HCT116 (cell line): Measurements from ENCODE around the gene RHBDD1. TPM values are rescaled to one million over a fixed set of nuclear protein-coding genes. Genes with fewer than 3 reads are reported as not detected.

Source experiments
- ATAC-seq: fragments of 200-7000 bp; cut with Tn5 transposase; 2 replicates; pipeline ENCODE4 v1.9.1; 2020; ENCODE audit warnings: mild to moderate bottlenecking, moderate library complexity
- BruUV-seq: library from RNA; stranded (reverse); fragments of 400-500 nt; replicated peaks from 2 replicates; lab custom pipeline; 2021; lab: Mats Ljungman, UMichigan
- CTCF ChIA-PET: fragments of 300-600 bp; sonication (Branson Sonifier 250); formaldehyde crosslinking; loops from one replicate; lab custom pipeline; 2021; ENCODE audit warnings: antibody characterized with exemption; lab: Charles Lee
- POLR2A ChIA-PET: fragments of 300-600, 350-600 bp; sonication (Branson Sonifier 250); formaldehyde crosslinking; loops from one replicate; lab custom pipeline; 2021; ENCODE audit warnings: antibody characterized with exemption; lab: Charles Lee
- RAD21 ChIA-PET, 2 experiments: fragments of 300-600 bp; sonication (Branson Sonifier 250); formaldehyde crosslinking; loops; one replicate each; lab custom pipeline; 2023; ENCODE audit warnings: low total read pairs in 2 of 2; ENCODE audit not compliant: uncharacterized antibody in 2 of 2, unreplicated experiment in 2 of 2, low non-redundant PET in 1 of 2; lab: Charles Lee
- DNase-seq: peaks from one replicate; pipeline ENCODE4 v3.0.0-alpha.2; 2010; ENCODE audit warnings: low read depth, low spot score
- H2AFZ ChIP-seq: fragments of 200-600 bp; shearing (Covaris generic), sonication (generic); 2 replicates; pipeline ENCODE4 v1.6.1; 2017; ENCODE audit warnings: low read depth, mixed run types, mixed read lengths, antibody characterized with exemption, low read length; ENCODE audit not compliant: poor library complexity, severe bottlenecking
- H3K27ac ChIP-seq: 2 replicates; pipeline ENCODE4 v1.5.1; 2012; ENCODE audit warnings: low read depth, low read length
- H3K27me3 ChIP-seq: fragments of 200-600 bp; sonication (generic); 2 replicates; pipeline ENCODE4 v1.6.1; 2016; ENCODE audit warnings: mixed run types, low read length, mixed read lengths; ENCODE audit not compliant: insufficient read depth
- H3K36me3 ChIP-seq, 2 experiments: fragments of 200-500 bp in 1 of 2; fragments of 200-600 bp in 1 of 2; sonication (Bioruptor generic) in 1 of 2; sonication (generic) in 1 of 2; 2 replicates each; pipeline versions ENCODE4 v1.5.1 to v1.6.1; 2014 to 2016; ENCODE audit warnings: low read length in 2 of 2, inconsistent platforms in 1 of 2, mixed read lengths in 1 of 2, mixed run types in 1 of 2; ENCODE audit not compliant: insufficient read depth in 2 of 2, control insufficient read depth in 1 of 2
- H3K4me1 ChIP-seq, 2 experiments: fragments of 200-600 bp in 1 of 2; sonication (generic) in 1 of 2; 2 replicates each; pipeline versions ENCODE4 v1.5.1 to v1.6.1; 2012 to 2017; ENCODE audit warnings: low read length in 2 of 2, inconsistent platforms in 1 of 2, mild to moderate bottlenecking in 1 of 2, mixed read lengths in 1 of 2, mixed run types in 1 of 2, moderate library complexity in 1 of 2; ENCODE audit not compliant: insufficient read depth in 2 of 2, control insufficient read depth in 1 of 2
- H3K4me2 ChIP-seq: fragments of 200-600 bp; sonication (generic); 2 replicates; pipeline ENCODE4 v1.6.1; 2017; ENCODE audit warnings: mixed run types, low read length, mixed read lengths
- H3K4me3 ChIP-seq, 2 experiments: fragments of 200-600 bp in 1 of 2; sonication (generic) in 1 of 2; replicated peaks in 1 of 2; 2 replicates each; pipeline ENCODE4 v1.5.1; 2011 to 2016; ENCODE audit warnings: low read length in 2 of 2, control low read depth in 1 of 2, low read depth in 1 of 2, mild to moderate bottlenecking in 1 of 2, mixed read lengths in 1 of 2, mixed run types in 1 of 2
- H3K79me2 ChIP-seq: fragments of 200-600 bp; sonication (generic); 2 replicates; pipeline ENCODE4 v1.6.1; 2017; ENCODE audit warnings: mild to moderate bottlenecking, mixed run types, low read length, moderate library complexity, mixed read lengths; ENCODE audit not compliant: insufficient read depth
- H3K9ac ChIP-seq: fragments of 200-600 bp; sonication (generic); 2 replicates; pipeline ENCODE4 v1.6.1; 2016; ENCODE audit warnings: low read length, mixed read lengths
- H3K9me2 ChIP-seq: fragments of 200-600 bp; sonication (generic), shearing (Covaris generic); 2 replicates; pipeline ENCODE4 v1.6.1; 2017; ENCODE audit warnings: mixed run types, mild to moderate bottlenecking, moderate library complexity; ENCODE audit not compliant: insufficient read depth
- H3K9me3 ChIP-seq, 2 experiments: fragments of 200-500 bp in 1 of 2; fragments of 200-600 bp in 1 of 2; sonication (Bioruptor generic) in 1 of 2; sonication (generic) in 1 of 2; 2 replicates each; pipeline ENCODE4 v1.6.1; 2014 to 2017; ENCODE audit warnings: low read length in 2 of 2, mixed read lengths in 2 of 2, inconsistent platforms in 1 of 2, low read depth in 1 of 2, mild to moderate bottlenecking in 1 of 2, mixed run types in 1 of 2, moderate library complexity in 1 of 2; ENCODE audit not compliant: control insufficient read depth in 1 of 2, insufficient read depth in 1 of 2
- H4K20me1 ChIP-seq: fragments of 200-600 bp; sonication (generic), shearing (Covaris generic); 2 replicates; pipeline ENCODE4 v1.6.1; 2017; ENCODE audit warnings: mixed run types, mild to moderate bottlenecking, moderate library complexity; ENCODE audit not compliant: insufficient read depth
- CEBPB ChIP-seq: IDR thresholded peaks from 2 replicates; pipeline ENCODE4 v1.6.1; 2012; ENCODE audit warnings: low read depth
- EGR1 ChIP-seq: IDR thresholded peaks from 2 replicates; pipeline ENCODE4 v1.6.1; 2012; ENCODE audit warnings: low read depth
- ELF1 ChIP-seq: IDR thresholded peaks from 2 replicates; pipeline ENCODE4 v1.6.1; 2012; ENCODE audit warnings: low read depth, borderline replicate concordance
- EZH2phosphoT487 ChIP-seq: fragments of 200-600 bp; IDR thresholded peaks from 2 replicates; pipeline ENCODE4 v1.6.1; 2018; ENCODE audit warnings: antibody characterized with exemption, borderline replicate concordance
- JUND ChIP-seq: IDR thresholded peaks from 2 replicates; pipeline ENCODE4 v1.6.1; 2012
- POLR2A ChIP-seq: IDR thresholded peaks from 2 replicates; pipeline ENCODE4 v1.7.0; 2011; ENCODE audit warnings: borderline replicate concordance; ENCODE audit not compliant: insufficient read depth, insufficient read length; ENCODE audit errors: extremely low read depth
- POLR2AphosphoS5 ChIP-seq: IDR thresholded peaks from 2 replicates; pipeline ENCODE4 v1.6.1; 2011; ENCODE audit warnings: mild to moderate bottlenecking, low read depth, low read length, moderate library complexity
- SIN3A ChIP-seq: IDR thresholded peaks from 2 replicates; pipeline ENCODE4 v1.6.1; 2012; ENCODE audit warnings: low read depth
- SRF ChIP-seq: IDR thresholded peaks from 2 replicates; pipeline ENCODE4 v1.6.1; 2012; ENCODE audit warnings: low read depth
- TCF7L2 ChIP-seq: IDR thresholded peaks from 2 replicates; pipeline ENCODE4 v1.7.0; 2011; ENCODE audit warnings: borderline replicate concordance, inconsistent platforms; ENCODE audit not compliant: insufficient read depth, insufficient read length; ENCODE audit errors: extremely low read depth
- YY1 ChIP-seq: IDR thresholded peaks from 2 replicates; pipeline ENCODE4 v1.6.1; 2011; ENCODE audit warnings: low read length, low read depth, moderate library complexity, mild to moderate bottlenecking; ENCODE audit not compliant: insufficient replicate concordance; ENCODE audit errors: extremely low read depth
- intact Hi-C: fragments of 100-400 bp; cut with micrococcal nuclease; formaldehyde crosslinking; loops from 2 replicates; pipeline ENCODE4 v1.10.0; 2022
- total RNA-seq: library from RNA; stranded (reverse); gene quantifications from one replicate; pipeline ENCODE4 v1.2.1, GENCODE V29; 2021; ENCODE audit not compliant: unreplicated experiment
- TF ChIP-seq, protein P1 (sequence below): IDR thresholded peaks from 2 replicates; pipeline ENCODE4 v1.6.1; 2011; ENCODE audit warnings: mild to moderate bottlenecking, low read length, moderate library complexity; ENCODE audit not compliant: insufficient replicate concordance; ENCODE audit errors: extremely low read depth
- TF ChIP-seq, protein P2 (sequence below): IDR thresholded peaks from 2 replicates; pipeline ENCODE4 v1.6.1; 2012; ENCODE audit warnings: low read depth
- TF ChIP-seq, protein P3 (sequence below): IDR thresholded peaks from 2 replicates; pipeline ENCODE4 v1.6.1; 2012

Gene RHBDD1
- total RNA-seq, 1 experiment from 2014 or later, result 73.8 TPM

DNA sequence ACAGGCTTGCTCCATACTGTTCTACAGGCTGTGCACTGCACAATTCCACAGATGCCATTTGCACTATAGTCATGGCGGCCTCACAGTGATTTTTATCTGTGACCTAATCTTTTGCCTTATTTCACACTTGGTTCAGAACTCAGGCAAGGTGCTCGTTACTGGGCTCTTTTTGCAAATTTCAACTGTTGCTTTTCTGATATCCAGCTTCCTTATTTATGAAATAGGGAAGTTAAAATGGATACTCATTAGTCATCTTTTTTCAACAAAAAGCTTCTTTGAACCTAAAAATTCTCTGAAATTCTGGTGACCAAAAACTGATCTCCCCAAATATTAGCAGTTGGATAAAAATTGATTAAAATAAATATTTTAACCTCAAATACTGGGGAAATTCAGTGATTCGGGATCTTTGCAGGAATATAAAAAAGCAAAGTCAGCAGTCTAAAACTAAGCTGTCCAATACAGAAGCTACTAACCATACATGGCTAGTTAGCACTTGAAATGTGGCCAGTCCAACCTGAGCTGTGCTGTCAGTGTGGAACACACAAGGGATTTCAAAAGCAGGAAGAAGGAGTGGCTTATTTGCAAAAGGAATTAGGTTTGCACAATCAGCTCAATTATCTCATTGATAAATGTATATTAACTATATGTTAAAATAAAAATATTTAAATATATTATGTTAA lies 193.7 kb downstream of the RHBDD1 start:
- ATAC-seq (no peak), DNase-seq (no peak)
- Histone ChIP-seq H2AFZ (no peak overlapping the region), H3K9ac (no peak overlapping the region), H3K4me3 (no peak overlapping the region), H3K4me1 (no peaks in the 10 kb centered on the region), H3K9me2 (no peaks in the 10 kb centered on the region), H3K27me3 (no peaks in the 10 kb centered on the region), H3K36me3 (no peaks in the 10 kb centered on the region), H3K9me3 (no peaks in the 10 kb centered on the region), H3K4me2 (no peak overlapping the region), H4K20me1 (no peaks in the 10 kb centered on the region), H3K79me2 (no peaks in the 10 kb centered on the region), H3K27ac (no peak overlapping the region)
- ChIA-PET POLR2A (no interaction called here), RAD21 (no interaction called here), CTCF (interaction anchor here (0.6 kb wide), 1 partner anchor 329 kb away, joined by 7 read pairs; no protein-coding TSS in a partner anchor)
- BruUV-seq, result no TSS peak
- TF ChIP-seq EGR1 (no peak), SRF (no peak), POLR2AphosphoS5 (no peak), YY1 (no peak), JUND (no peak), ELF1 (no peak), EZH2phosphoT487 (no peak), SIN3A (no peak), TCF7L2 (no peak), CEBPB (no peak), POLR2A (no peak)
- TF ChIP-seq, protein P1, sequence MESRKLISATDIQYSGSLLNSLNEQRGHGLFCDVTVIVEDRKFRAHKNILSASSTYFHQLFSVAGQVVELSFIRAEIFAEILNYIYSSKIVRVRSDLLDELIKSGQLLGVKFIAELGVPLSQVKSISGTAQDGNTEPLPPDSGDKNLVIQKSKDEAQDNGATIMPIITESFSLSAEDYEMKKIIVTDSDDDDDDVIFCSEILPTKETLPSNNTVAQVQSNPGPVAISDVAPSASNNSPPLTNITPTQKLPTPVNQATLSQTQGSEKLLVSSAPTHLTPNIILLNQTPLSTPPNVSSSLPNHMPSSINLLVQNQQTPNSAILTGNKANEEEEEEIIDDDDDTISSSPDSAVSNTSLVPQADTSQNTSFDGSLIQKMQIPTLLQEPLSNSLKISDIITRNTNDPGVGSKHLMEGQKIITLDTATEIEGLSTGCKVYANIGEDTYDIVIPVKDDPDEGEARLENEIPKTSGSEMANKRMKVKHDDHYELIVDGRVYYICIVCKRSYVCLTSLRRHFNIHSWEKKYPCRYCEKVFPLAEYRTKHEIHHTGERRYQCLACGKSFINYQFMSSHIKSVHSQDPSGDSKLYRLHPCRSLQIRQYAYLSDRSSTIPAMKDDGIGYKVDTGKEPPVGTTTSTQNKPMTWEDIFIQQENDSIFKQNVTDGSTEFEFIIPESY, result no peak
- TF ChIP-seq, protein P2, sequence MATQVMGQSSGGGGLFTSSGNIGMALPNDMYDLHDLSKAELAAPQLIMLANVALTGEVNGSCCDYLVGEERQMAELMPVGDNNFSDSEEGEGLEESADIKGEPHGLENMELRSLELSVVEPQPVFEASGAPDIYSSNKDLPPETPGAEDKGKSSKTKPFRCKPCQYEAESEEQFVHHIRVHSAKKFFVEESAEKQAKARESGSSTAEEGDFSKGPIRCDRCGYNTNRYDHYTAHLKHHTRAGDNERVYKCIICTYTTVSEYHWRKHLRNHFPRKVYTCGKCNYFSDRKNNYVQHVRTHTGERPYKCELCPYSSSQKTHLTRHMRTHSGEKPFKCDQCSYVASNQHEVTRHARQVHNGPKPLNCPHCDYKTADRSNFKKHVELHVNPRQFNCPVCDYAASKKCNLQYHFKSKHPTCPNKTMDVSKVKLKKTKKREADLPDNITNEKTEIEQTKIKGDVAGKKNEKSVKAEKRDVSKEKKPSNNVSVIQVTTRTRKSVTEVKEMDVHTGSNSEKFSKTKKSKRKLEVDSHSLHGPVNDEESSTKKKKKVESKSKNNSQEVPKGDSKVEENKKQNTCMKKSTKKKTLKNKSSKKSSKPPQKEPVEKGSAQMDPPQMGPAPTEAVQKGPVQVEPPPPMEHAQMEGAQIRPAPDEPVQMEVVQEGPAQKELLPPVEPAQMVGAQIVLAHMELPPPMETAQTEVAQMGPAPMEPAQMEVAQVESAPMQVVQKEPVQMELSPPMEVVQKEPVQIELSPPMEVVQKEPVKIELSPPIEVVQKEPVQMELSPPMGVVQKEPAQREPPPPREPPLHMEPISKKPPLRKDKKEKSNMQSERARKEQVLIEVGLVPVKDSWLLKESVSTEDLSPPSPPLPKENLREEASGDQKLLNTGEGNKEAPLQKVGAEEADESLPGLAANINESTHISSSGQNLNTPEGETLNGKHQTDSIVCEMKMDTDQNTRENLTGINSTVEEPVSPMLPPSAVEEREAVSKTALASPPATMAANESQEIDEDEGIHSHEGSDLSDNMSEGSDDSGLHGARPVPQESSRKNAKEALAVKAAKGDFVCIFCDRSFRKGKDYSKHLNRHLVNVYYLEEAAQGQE, result no peak
- TF ChIP-seq, protein P3, sequence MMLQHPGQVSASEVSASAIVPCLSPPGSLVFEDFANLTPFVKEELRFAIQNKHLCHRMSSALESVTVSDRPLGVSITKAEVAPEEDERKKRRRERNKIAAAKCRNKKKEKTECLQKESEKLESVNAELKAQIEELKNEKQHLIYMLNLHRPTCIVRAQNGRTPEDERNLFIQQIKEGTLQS, result no peak
- intact Hi-C loops, result loop anchor here (10.0 kb wide), 1 partner anchor 205 kb away; no protein-coding TSS in a partner anchor
